ENCODE data around the gene CSNK2A2. TPM values are rescaled to one million over a fixed set of nuclear protein-coding genes. Genes with fewer than 3 reads are reported as not detected.

The CSNK2A2 gene
- total RNA-seq, 6 experiments from 2014 or later: 24.4 to 29.5 (median 26.8) TPM

DNA sequence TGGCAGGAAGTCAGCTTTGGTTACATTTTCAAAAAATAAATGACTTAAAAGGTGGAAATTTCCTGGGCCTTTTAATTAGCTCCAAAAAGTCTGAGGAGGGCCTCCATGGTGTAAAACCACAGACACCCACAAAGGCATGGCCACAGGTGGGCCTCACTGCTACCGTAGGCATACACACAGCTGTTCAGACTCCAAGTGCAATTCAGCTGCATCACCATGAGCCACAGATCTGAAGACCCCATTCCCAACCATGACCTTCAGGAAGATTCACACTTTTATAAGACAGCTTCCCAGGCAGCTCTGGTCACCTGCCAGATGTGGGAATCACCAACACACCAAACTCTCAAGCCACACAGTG lies 20.6 kb downstream of the CSNK2A2 start:
- no peak for TF ChIP-seq POLR2A (IDR thresholded peaks at IDR 0.05)
- TF ChIP-seq, protein P1, sequence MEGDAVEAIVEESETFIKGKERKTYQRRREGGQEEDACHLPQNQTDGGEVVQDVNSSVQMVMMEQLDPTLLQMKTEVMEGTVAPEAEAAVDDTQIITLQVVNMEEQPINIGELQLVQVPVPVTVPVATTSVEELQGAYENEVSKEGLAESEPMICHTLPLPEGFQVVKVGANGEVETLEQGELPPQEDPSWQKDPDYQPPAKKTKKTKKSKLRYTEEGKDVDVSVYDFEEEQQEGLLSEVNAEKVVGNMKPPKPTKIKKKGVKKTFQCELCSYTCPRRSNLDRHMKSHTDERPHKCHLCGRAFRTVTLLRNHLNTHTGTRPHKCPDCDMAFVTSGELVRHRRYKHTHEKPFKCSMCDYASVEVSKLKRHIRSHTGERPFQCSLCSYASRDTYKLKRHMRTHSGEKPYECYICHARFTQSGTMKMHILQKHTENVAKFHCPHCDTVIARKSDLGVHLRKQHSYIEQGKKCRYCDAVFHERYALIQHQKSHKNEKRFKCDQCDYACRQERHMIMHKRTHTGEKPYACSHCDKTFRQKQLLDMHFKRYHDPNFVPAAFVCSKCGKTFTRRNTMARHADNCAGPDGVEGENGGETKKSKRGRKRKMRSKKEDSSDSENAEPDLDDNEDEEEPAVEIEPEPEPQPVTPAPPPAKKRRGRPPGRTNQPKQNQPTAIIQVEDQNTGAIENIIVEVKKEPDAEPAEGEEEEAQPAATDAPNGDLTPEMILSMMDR (IDR thresholded peaks at IDR 0.05): no peak

DNA sequence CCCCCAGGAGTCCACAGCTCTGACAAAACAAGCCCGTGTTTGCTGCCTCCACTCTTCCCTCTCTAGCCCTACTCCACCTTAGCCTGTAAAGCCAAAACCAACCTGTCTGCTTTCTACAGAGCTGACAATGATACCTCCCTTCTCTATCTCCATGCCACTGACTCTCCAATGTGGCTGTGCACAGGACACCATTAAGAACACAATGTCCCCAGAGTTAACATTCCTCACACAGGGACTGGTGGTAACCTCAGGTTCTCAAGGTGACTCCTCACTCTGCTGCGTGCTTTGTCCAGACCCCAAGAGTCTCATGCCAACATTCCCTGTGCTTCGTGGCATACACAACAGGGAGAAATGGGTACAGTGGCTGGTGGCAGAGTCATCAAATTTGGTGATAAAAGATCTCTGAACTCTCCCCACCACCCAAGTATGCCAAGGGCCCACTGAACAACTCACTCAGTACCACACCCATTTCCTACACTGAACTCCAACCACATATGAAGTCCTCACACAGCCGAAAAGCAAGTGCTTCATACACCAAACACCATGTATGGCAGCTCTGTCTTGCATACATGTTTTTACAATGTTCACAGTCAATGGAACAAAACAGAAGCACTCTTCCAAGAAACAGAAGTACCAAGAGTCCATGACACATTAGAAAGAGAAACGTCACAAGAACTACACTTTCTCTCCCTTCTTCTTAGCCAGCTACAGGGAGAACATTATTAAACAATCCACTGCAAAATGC lies 21.1 kb downstream of the CSNK2A2 start:
- intact Hi-C loops (cut with DNase I): no loop called here
- WGBS (ENCODE audit: insufficient coverage, low coverage, low lambda C conversion rate, missing lambda C conversion rate): 97% methylated on average over 4 of the region's 5 CpGs
- no peaks in the 10 kb centered on the region for H3K27me3 ChIP-seq
- TF ChIP-seq, protein P1 (IDR thresholded peaks at IDR 0.05): no peak
- no peak for TF ChIP-seq POLR2A (IDR thresholded peaks at IDR 0.05)
- H3K9me3 ChIP-seq: no peaks in the 10 kb centered on the region
- ATAC-seq (no peak), DNase-seq (no peak)
- no peaks in the 10 kb centered on the region for H3K4me1 ChIP-seq
- H3K27ac ChIP-seq: no peak overlapping the region
- H3K36me3 ChIP-seq: peaks cover 2 to 18% (median 7%) of the 10 kb centered on the region in 4 donors
- no peak overlapping the region for H3K4me3 ChIP-seq

More for the DNA sequence above, 20.6 kb downstream of the CSNK2A2 start:
- Histone ChIP-seq H3K9me3 (no peaks in the 10 kb centered on the region), H3K36me3 (peaks cover 3 to 13% (median 7%) of the 10 kb centered on the region in 4 donors), H3K27me3 (no peaks in the 10 kb centered on the region), H3K4me3 (no peak overlapping the region), H3K4me1 (no peaks in the 10 kb centered on the region), H3K27ac (no peak overlapping the region)
- intact Hi-C loops (cut with DNase I): no loop called here
- no peak for DNase-seq
- no CpG with 5 or more reads among the region's 1 CpG for WGBS (ENCODE audit: insufficient coverage, low coverage, low lambda C conversion rate, missing lambda C conversion rate)
- no peak for ATAC-seq

DNA sequence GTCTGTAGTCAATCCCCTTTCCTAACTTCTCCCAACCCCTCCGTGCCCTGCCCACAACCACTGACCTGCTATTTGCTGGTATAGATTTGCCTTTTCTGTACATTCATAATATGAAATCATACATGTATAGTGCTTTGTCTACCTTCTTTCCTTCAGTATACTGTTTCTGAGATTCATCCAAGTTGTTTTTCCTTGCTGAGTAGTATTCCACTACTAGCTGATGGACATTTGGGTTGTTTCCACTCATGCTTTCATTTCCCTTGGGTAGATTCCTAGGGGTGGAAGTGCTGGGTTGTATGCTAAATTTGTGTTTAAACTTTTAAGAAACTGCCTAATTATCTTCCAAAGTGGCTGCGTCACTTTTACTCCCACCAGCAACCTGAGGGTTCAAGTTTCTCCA lies 27.7 kb downstream of the CSNK2A2 start:
- Histone ChIP-seq H3K9me3 (no peaks in the 10 kb centered on the region), H3K4me3 (no peak overlapping the region), H3K36me3 (peaks cover 0 to 60% (median 26%) of the 10 kb centered on the region in 4 donors), H3K4me1 (no peaks in the 10 kb centered on the region), H3K27me3 (no peaks in the 10 kb centered on the region), H3K27ac (no peak overlapping the region)
- intact Hi-C loops (cut with DNase I): no loop called here
- 100% methylated on average over 2 of the region's 2 CpGs for WGBS (ENCODE audit: insufficient coverage, low coverage, low lambda C conversion rate, missing lambda C conversion rate)
- no peak for ATAC-seq
- TF ChIP-seq POLR2A (IDR thresholded peaks at IDR 0.05): no peak
- TF ChIP-seq, protein P1 (IDR thresholded peaks at IDR 0.05): no peak
- no peak for DNase-seq

DNA sequence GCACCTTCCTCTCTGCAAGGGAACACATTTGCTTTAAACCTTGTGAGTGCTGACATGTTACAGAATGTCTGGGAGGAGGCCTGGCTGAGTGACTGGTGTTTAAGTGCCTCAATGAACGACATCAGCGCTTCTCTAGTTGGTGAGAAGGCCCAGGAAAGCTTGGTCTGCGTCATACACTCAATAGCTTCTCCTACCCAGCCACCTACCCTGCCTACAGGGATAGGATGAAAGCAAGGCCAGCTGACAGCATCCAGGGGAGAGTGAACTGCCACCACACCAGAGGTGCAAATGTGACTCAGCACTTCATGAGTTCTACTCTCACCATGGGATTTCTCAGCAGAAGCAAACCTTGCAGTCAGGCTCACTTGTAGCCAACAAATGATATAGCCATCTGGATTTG lies 37.1 kb downstream of the CSNK2A2 start:
- no peak overlapping the region for H3K4me3 ChIP-seq
- H3K27me3 ChIP-seq: no peaks in the 10 kb centered on the region
- no peak for TF ChIP-seq POLR2A (IDR thresholded peaks at IDR 0.05)
- TF ChIP-seq, protein P1 (IDR thresholded peaks at IDR 0.05): no peak
- ATAC-seq (no peak), DNase-seq (no peak)
- no peak overlapping the region for H3K27ac ChIP-seq
- no peaks in the 10 kb centered on the region for H3K4me1 ChIP-seq
- intact Hi-C loops (cut with DNase I): no loop called here
- no peaks in the 10 kb centered on the region for H3K9me3 ChIP-seq
- H3K36me3 ChIP-seq: peaks cover 10 to 51% (median 23%) of the 10 kb centered on the region in 4 donors
- 79% methylated on average over 3 of the region's 3 CpGs for WGBS (ENCODE audit: insufficient coverage, low coverage, low lambda C conversion rate, missing lambda C conversion rate)

All from right lobe of liver (tissue), 6 donors.